Brain microvascular endothelial cell (primary cell): ENCODE results near the gene UMPS.
A peak's percentile ranks its signal among the peaks of the same experiment; 100 is the strongest.
"Not testable (repeated sequence)": the region's sequence is repeated elsewhere in the genome, so short reads cannot be mapped to it uniquely, and the experiment has no call there.

ENCODE experiments used
- DNase-seq: peaks from one replicate; pipeline ENCODE4 v3.0.0-alpha.2; 2020
- H3K27ac ChIP-seq: fragments of 250-450 bp; sonication (Bioruptor Pico); 2 replicates; pipeline ENCODE4 v1.5.1; 2020; ENCODE audit warnings: mild to moderate bottlenecking, moderate library complexity
- H3K27me3 ChIP-seq: fragments of 250-450 bp; sonication (Bioruptor Pico); replicated peaks from 2 replicates; pipeline ENCODE4 v1.5.1; 2020; ENCODE audit warnings: mild to moderate bottlenecking
- H3K36me3 ChIP-seq: fragments of 250-450 bp; sonication (Bioruptor Pico); replicated peaks from 2 replicates; pipeline ENCODE4 v1.5.1; 2020; ENCODE audit warnings: mild to moderate bottlenecking
- H3K4me3 ChIP-seq: 2 replicates; pipeline ENCODE4 v1.5.1; 2011; ENCODE audit warnings: low read depth, mild to moderate bottlenecking, control low read depth, low read length, moderate library complexity
- in situ Hi-C: cut with HindIII; loops from 2 replicates; pipeline ENCODE4 v1.10.0; 2017; ENCODE audit warnings: low sequenced_read_pairs, low pct_ligation_motif_present
- TF ChIP-seq, protein P1 (sequence below): IDR thresholded peaks from 2 replicates; pipeline ENCODE4 v1.5.1; 2011; ENCODE audit warnings: low read depth, mild to moderate bottlenecking, moderate library complexity, low read length, control low read depth, inconsistent platforms; ENCODE audit errors: missing control alignments

The UMPS gene

DNA sequence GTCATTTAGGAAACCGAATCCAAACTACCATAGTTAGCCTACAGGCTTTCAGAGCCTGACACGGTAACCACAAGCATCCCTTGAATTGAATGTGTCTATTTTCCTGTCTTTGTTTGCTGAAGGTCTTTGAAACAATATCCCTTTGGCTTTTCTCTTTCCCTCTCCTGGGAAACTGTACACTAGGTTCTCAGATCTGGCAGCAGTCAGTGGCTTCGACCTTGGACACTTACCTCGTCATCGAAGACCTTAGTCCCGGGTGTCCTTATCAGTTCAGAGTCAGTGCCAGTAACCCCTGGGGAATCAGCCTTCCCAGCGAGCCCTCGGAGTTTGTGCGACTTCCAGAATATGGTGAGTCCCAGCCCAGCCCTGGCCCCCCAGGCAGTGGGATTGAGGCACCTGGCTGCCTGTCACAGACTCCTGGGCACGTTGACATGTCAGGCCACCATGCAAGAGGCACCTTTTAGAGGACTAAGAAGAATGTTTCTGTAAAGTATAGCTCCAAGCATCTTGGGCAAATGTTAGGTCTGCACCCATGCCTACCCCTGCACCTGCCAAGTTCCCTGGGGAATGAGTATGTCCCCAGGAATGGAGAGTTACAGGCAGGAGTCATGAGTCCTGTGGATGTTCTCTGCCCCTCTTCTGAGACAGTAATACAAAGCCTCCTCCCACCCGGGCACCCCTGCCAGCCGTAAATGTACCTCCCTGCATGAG is 30.4 kb upstream of the UMPS start:
- in situ Hi-C loops: loop anchor here (25.0 kb wide), 1 partner anchor 138 kb away; no protein-coding TSS in a partner anchor
- H3K36me3 ChIP-seq: no peaks in the 10 kb centered on the region
- H3K4me3 ChIP-seq: no peak overlapping the region
- H3K27ac ChIP-seq: no peak overlapping the region
- H3K27me3 ChIP-seq: no peaks in the 10 kb centered on the region
- TF ChIP-seq, protein P1, sequence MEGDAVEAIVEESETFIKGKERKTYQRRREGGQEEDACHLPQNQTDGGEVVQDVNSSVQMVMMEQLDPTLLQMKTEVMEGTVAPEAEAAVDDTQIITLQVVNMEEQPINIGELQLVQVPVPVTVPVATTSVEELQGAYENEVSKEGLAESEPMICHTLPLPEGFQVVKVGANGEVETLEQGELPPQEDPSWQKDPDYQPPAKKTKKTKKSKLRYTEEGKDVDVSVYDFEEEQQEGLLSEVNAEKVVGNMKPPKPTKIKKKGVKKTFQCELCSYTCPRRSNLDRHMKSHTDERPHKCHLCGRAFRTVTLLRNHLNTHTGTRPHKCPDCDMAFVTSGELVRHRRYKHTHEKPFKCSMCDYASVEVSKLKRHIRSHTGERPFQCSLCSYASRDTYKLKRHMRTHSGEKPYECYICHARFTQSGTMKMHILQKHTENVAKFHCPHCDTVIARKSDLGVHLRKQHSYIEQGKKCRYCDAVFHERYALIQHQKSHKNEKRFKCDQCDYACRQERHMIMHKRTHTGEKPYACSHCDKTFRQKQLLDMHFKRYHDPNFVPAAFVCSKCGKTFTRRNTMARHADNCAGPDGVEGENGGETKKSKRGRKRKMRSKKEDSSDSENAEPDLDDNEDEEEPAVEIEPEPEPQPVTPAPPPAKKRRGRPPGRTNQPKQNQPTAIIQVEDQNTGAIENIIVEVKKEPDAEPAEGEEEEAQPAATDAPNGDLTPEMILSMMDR: no peak
- DNase-seq: no peak

DNA sequence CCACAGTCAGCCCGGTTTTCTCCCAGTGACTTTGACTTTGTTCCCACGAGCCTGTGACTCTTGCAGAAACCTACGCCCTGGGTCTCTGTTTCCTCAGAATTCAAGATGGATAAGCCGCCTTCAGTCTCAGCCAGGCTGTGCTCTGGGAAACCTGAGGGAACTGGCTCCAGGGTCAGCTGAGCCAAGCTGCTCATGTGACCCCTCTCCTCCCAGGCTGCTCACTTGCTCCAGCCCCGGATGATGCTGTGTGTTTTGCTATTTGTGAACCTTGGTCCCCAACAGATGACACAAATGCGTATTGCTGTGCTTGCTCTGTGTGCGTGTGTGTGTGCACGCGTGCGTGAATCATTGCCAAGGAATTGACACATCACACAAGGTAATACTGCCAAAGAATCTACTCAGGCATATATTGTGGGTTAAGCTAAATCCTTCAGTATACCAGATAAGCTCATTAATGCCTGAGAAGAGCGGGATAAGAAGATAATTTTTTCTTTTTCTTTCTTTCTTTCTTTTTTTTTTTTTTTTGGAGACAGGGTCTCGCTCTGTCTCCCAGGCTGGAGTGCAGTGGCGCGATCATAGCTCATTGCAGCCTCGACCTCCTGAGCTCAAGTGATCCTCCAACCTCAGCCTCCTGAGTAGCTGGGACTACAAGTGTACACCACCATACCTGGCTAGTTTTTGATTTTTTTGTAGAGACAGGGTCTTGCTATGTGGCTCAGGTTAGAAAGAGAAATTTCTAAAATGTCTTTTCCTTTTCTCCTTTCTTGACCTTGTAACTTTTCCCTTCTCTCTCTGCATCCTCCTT is 29.2 kb upstream of the UMPS start:
- in situ Hi-C loops: no loop called here
- H3K36me3 ChIP-seq: no peaks in the 10 kb centered on the region
- peak overlapping the region; percentile 85 for H3K27ac ChIP-seq
- DNase-seq: peak; percentile 91
- TF ChIP-seq, protein P1: no peak
- H3K27me3 ChIP-seq: no peaks in the 10 kb centered on the region
- H3K4me3 ChIP-seq: no peak overlapping the region

DNA sequence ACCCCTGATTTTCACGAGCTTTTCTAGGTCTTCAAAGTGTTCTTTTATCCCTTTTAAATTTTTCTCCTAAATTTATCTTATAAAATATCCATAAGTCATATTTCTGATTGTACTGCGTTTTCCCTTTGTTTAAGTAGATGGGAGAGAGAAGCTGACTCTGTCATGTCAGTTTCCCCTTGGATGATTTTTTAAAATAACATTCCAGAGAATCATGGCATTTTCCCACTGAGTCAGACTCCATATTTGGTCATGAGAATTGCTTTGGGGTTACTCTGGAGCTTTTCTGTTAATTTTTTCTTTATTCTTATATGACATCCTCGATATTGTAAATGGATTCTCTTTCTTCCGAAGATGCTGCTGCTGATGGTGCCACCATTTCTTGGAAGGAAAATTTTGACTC is 28.6 kb upstream of the UMPS start:
- Histone ChIP-seq H3K27me3 (no peaks in the 10 kb centered on the region), H3K4me3 (no peak overlapping the region), H3K36me3 (no peaks in the 10 kb centered on the region), H3K27ac (peak overlapping the region; percentile 85)
- in situ Hi-C loops: no loop called here
- peak; percentile 61 for DNase-seq
- TF ChIP-seq, protein P1: no peak

DNA sequence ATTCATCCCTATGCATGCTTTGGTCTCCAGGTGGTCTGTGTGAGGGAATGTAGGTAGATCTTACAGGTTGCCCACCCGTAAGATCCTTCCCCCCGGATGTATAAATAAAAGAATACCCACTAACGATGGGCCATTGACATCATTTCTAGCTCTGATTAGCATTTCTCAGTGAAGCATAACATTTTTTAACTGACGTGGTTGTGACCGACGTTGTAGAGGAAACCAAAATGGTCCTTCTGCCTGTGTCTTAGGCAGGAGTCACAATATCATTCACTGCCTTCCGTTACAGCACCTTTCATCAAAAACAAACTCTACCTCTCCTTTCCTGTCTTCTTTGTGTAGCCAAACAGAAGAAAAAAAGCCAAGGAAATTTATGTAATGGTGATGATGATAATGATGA is 27.3 kb upstream of the UMPS start:
- in situ Hi-C loops: no loop called here
- TF ChIP-seq, protein P1: no peak
- H3K27ac ChIP-seq: peak overlapping the region; percentile 85
- H3K27me3 ChIP-seq: no peaks in the 10 kb centered on the region
- no peaks in the 10 kb centered on the region for H3K36me3 ChIP-seq
- peak; percentile 21 for DNase-seq
- no peak overlapping the region for H3K4me3 ChIP-seq

DNA sequence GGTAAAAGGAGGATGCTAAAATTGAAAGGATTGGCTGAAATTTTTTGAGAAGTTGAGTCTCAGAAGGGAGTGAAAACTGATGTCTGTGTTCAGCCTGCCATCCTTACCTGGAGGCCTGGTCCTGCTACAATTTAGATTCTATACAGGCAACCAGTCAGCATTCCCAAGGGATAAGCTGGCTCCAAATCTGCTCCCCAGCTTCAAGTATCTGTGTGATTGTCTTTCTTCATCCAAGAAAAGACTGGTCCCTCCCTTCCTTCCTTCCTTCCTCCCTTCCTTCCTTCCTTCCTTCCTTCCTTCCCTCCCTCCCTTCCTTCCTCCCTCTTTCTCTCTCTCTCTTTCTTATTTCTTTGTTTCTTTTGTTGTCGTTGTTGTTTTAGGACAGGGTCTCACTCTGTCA is 24.7 kb upstream of the UMPS start:
- TF ChIP-seq, protein P1: no peak
- Histone ChIP-seq H3K4me3 (no peak overlapping the region), H3K36me3 (no peaks in the 10 kb centered on the region), H3K27ac (no peak overlapping the region), H3K27me3 (no peaks in the 10 kb centered on the region)
- no peak for DNase-seq
- in situ Hi-C loops: no loop called here

DNA sequence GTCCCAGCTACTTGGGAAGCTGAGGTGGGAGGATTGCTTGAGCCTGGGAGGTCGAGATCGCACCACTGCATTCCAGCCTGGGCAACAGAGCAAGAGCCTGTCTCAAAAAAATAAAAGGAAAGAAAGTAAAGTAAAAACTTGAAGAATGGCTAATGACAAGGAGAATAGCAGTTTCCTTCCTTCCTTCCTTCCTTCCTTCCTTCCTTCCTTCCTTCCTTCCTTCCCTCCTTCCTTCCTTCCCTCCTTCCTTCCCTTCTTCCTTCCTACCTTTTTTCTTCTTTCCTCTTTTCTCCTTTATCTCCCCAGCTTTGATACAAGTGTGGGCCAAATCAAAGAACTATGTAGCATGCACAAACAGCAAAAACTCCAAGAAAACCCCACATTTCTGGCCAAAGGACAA is 23.0 kb upstream of the UMPS start:
- H3K4me3 ChIP-seq, H3K27me3 ChIP-seq, DNase-seq, H3K36me3 ChIP-seq, in situ Hi-C loops: not testable (repeated sequence)
- H3K27ac ChIP-seq: peak overlapping the region; percentile 34
